OCI-LY3 (cell line): ENCODE data around the gene RNF44.

Experiments used
- H2AFZ ChIP-seq: fragments of 200-600, 300-600 bp; shearing (Covaris generic); 2 replicates; pipeline ENCODE4 v1.6.0; 2014; ENCODE audit warnings: antibody characterized with exemption, low read depth, low read length
- H3K27ac ChIP-seq: fragments of 200-600, 300-600 bp; sonication (generic); 2 replicates; pipeline ENCODE4 v1.5.1; 2014; ENCODE audit warnings: mild to moderate bottlenecking, low read length, moderate library complexity, mixed read lengths
- H3K27me3 ChIP-seq: fragments of 200-600, 300-600 bp; sonication (generic); 2 replicates; pipeline ENCODE4 v1.6.1; 2014; ENCODE audit warnings: low read depth, low read length, mixed read lengths
- H3K36me3 ChIP-seq: fragments of 200-600, 300-600 bp; sonication (generic); replicated peaks from 2 replicates; pipeline ENCODE3; 2014; ENCODE audit warnings: low read depth, low read length, mixed read lengths
- H3K4me1 ChIP-seq: fragments of 300-600, 200-600 bp; sonication (generic); 2 replicates; pipeline ENCODE4 v1.6.1; 2014; ENCODE audit warnings: low read length, mixed read lengths
- H3K4me2 ChIP-seq: fragments of 200-600, 300-600 bp; sonication (generic); 2 replicates; pipeline ENCODE4 v1.6.1; 2014; ENCODE audit warnings: low read length, mixed read lengths
- H3K4me3 ChIP-seq: fragments of 300-600, 200-600 bp; sonication (generic); 2 replicates; pipeline ENCODE4 v1.5.1; 2014; ENCODE audit warnings: antibody characterized with exemption, mild to moderate bottlenecking, low read length, moderate library complexity
- H3K79me2 ChIP-seq: fragments of 300-600, 200-600 bp; shearing (Covaris generic); 2 replicates; pipeline ENCODE4 v1.6.1; 2014; ENCODE audit warnings: mild to moderate bottlenecking, low read length, mixed read lengths
- H3K9ac ChIP-seq: fragments of 300-600, 200-600 bp; shearing (Covaris generic); 2 replicates; pipeline ENCODE4 v1.6.0; 2014; ENCODE audit warnings: mild to moderate bottlenecking, low read length, moderate library complexity
- H3K9me3 ChIP-seq: fragments of 200-600, 300-600 bp; shearing (Covaris generic); 2 replicates; pipeline ENCODE4 v1.6.1; 2014; ENCODE audit warnings: low read length, mixed read lengths; ENCODE audit not compliant: insufficient read depth
- H4K20me1 ChIP-seq: fragments of 200-600, 300-600 bp; sonication (generic); 2 replicates; pipeline ENCODE4 v1.6.1; 2016; ENCODE audit warnings: low read length, mixed read lengths; ENCODE audit not compliant: insufficient read depth
- EZH2phosphoT487 ChIP-seq: fragments of 200-600 bp; shearing (Covaris generic); IDR thresholded peaks from 2 replicates; pipeline ENCODE4 v1.6.1; 2018; ENCODE audit warnings: antibody characterized with exemption, mixed run types, low read depth
- TF ChIP-seq, protein P1 (sequence below): fragments of 200-600, 300-600 bp; sonication (generic); IDR thresholded peaks from 2 replicates; pipeline ENCODE4 v1.5.1; 2014; ENCODE audit warnings: antibody characterized with exemption, low read length, low read depth

The RNF44 gene

DNA sequence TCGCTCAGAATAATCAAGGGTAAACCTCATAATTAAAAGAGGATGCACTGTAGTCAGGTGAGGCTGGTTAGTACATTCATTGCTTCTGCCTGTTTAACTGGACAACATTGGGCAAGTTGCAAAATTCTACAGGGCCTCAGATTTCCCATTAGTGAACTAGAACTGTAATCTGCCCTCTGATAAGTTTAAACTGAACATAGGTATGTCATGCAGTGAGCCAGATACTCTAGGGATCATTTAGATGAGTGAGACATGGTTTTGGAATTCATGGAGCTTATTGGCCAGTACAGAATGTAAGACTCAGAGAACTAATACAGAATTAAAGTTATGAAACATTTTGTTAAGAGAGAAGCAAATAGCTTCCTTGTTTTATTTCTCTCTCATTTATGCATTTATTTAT, 35.9 kb downstream of the RNF44 start:
- TF ChIP-seq, protein P1, sequence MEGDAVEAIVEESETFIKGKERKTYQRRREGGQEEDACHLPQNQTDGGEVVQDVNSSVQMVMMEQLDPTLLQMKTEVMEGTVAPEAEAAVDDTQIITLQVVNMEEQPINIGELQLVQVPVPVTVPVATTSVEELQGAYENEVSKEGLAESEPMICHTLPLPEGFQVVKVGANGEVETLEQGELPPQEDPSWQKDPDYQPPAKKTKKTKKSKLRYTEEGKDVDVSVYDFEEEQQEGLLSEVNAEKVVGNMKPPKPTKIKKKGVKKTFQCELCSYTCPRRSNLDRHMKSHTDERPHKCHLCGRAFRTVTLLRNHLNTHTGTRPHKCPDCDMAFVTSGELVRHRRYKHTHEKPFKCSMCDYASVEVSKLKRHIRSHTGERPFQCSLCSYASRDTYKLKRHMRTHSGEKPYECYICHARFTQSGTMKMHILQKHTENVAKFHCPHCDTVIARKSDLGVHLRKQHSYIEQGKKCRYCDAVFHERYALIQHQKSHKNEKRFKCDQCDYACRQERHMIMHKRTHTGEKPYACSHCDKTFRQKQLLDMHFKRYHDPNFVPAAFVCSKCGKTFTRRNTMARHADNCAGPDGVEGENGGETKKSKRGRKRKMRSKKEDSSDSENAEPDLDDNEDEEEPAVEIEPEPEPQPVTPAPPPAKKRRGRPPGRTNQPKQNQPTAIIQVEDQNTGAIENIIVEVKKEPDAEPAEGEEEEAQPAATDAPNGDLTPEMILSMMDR, result no peak
- no peak for TF ChIP-seq EZH2phosphoT487
- Histone ChIP-seq H3K36me3 (peaks cover 39% of the 10 kb centered on the region), H3K9me3 (no peaks in the 10 kb centered on the region)

DNA sequence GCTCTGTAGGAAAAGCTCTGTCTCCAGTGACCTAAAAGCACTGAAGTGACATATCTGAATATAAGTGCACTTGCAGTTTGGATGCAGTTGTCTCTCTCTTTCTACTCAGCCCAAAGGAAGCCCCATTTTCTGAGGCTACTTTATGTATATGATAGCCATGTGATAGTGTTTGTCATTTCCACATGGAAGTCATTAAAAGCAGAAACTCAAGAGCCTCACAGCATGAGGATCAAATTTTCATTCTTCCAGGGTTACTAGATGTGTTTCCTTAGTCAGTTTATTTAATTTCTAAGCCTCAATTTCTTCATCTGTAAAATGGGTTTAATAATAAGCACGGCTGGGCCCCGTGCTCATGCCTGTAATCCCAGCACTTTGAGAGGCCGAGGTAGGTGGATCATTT, 36.7 kb downstream of the RNF44 start:
- no peak overlapping the region for H3K9ac ChIP-seq
- TF ChIP-seq, protein P1, result no peak
- TF ChIP-seq EZH2phosphoT487, result no peak
- H3K36me3 ChIP-seq, result peaks cover 47% of the 10 kb centered on the region
- no peaks in the 10 kb centered on the region for H3K79me2 ChIP-seq
- no peaks in the 10 kb centered on the region for H3K4me1 ChIP-seq
- no peak overlapping the region for H3K4me2 ChIP-seq
- H3K27me3 ChIP-seq, result no peaks in the 10 kb centered on the region
- H3K4me3 ChIP-seq, result no peak overlapping the region
- H2AFZ ChIP-seq, result no peak overlapping the region
- no peaks in the 10 kb centered on the region for H4K20me1 ChIP-seq
- H3K27ac ChIP-seq, result no peak overlapping the region
- H3K9me3 ChIP-seq, result no peaks in the 10 kb centered on the region

More for the DNA sequence above, 35.9 kb downstream of the RNF44 start:
- H3K4me2 ChIP-seq, result no peak overlapping the region
- H4K20me1 ChIP-seq, result no peaks in the 10 kb centered on the region
- no peak overlapping the region for H3K9ac ChIP-seq
- no peaks in the 10 kb centered on the region for H3K27me3 ChIP-seq
- no peak overlapping the region for H2AFZ ChIP-seq
- H3K4me3 ChIP-seq, result no peak overlapping the region
- H3K27ac ChIP-seq, result no peak overlapping the region
- H3K4me1 ChIP-seq, result no peaks in the 10 kb centered on the region
- no peaks in the 10 kb centered on the region for H3K79me2 ChIP-seq

DNA sequence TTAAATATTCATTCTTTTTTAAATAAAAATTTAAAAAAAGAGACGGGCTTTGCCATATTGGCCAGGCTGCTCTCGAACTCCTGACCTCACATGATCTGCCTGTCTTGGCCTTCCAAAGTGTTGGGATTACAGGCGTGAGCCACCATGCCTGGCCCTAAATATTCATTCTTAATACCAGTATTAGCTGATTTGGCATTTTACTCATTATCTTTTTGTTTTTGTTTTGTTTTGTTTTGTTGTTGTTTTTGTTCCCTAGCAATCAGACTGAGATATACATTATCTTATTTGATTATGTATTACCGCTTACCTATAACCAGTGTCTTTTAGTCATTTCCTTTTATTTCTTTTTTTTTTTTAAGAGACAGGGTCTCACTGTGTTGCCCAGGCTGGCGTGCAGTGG, 37.9 kb downstream of the RNF44 start:
- H3K9me3 ChIP-seq, result no peaks in the 10 kb centered on the region
- H3K27me3 ChIP-seq, result no peaks in the 10 kb centered on the region
- H3K9ac ChIP-seq, result no peak overlapping the region
- no peaks in the 10 kb centered on the region for H3K79me2 ChIP-seq
- TF ChIP-seq EZH2phosphoT487, result no peak
- TF ChIP-seq, protein P1, result no peak
- no peaks in the 10 kb centered on the region for H4K20me1 ChIP-seq
- no peak overlapping the region for H3K27ac ChIP-seq
- no peaks in the 10 kb centered on the region for H3K4me1 ChIP-seq
- peaks cover 50% of the 10 kb centered on the region for H3K36me3 ChIP-seq
- no peak overlapping the region for H3K4me2 ChIP-seq
- no peak overlapping the region for H2AFZ ChIP-seq
- H3K4me3 ChIP-seq, result no peak overlapping the region

DNA sequence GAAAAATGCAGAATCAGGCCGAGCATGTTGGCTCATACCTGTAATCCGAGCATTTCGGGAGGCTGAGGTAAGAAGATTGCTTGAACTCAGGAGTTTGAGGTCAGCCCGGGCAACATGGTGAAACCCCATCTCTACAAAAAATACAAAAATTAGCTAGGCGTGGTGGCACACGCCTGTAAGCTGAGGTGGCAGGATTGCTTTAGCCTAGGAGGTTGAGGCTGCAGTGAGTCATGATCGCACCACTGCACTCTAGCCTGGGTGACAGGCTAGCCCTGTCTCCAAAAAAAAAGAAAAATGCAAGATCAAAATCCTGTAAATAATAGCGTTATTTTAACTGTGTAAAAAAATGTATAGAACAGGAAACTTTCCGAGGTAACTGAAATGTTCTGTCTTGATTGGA, 39.4 kb downstream of the RNF44 start:
- TF ChIP-seq, protein P1, result no peak
- TF ChIP-seq EZH2phosphoT487, result no peak
- no peaks in the 10 kb centered on the region for H3K9me3 ChIP-seq
- H3K79me2 ChIP-seq, result no peaks in the 10 kb centered on the region
- H3K4me3 ChIP-seq, result no peak overlapping the region
- H3K4me2 ChIP-seq, result no peak overlapping the region
- peaks cover 55% of the 10 kb centered on the region for H3K36me3 ChIP-seq
- no peaks in the 10 kb centered on the region for H3K4me1 ChIP-seq
- H3K27ac ChIP-seq, result no peak overlapping the region
- no peak overlapping the region for H2AFZ ChIP-seq
- no peaks in the 10 kb centered on the region for H3K27me3 ChIP-seq
- H3K9ac ChIP-seq, result no peak overlapping the region
- no peaks in the 10 kb centered on the region for H4K20me1 ChIP-seq
